HepG2 (cell line): ENCODE data around the gene KLHDC4. TPM values are rescaled to one million over a fixed set of nuclear protein-coding genes. Genes with fewer than 3 reads are reported as not detected.

Experiments used
- ATAC-seq: fragments of 200-7000 bp; cut with Tn5 transposase; 3 replicates; pipeline ENCODE4 v1.9.1; 2020; ENCODE audit warnings: mild to moderate bottlenecking, moderate library complexity
- BruUV-seq: library from RNA; stranded (reverse); fragments of 400-500 nt; replicated peaks from 2 replicates; lab custom pipeline; 2021; lab: Mats Ljungman, UMichigan
- CTCF ChIA-PET: fragments of 300-600 bp; formaldehyde crosslinking; extraction: SDS; loops from one replicate; lab custom pipeline; 2021; ENCODE audit warnings: low total read pairs, inconsistent platforms, low intra/inter-chr PET ratio; lab: Yijun Ruan, JAX
- POLR2A ChIA-PET: fragments of 350-600 bp; sonication (Branson Sonifier 250); formaldehyde crosslinking; loops from one replicate; lab custom pipeline; 2020; ENCODE audit warnings: antibody characterized with exemption, inconsistent platforms; lab: Yijun Ruan, JAX
- DNase-seq: peaks from one replicate; pipeline ENCODE4 v3.0.0-alpha.2; 2015; ENCODE audit warnings: low spot score
- FAIRE-seq: peaks from 3 replicates; lab custom pipeline; 2011; peaks lifted over from hg19 to GRCh38; lab: Jason Lieb, UNC
- H2AFZ ChIP-seq: one replicate; pipeline ENCODE4 v1.6.1; 2011; ENCODE audit warnings: low read length, inconsistent platforms
- H3K27ac ChIP-seq: fragments of 300-600 bp; 3 replicates; pipeline ENCODE4 v1.8.0; 2011; ENCODE audit warnings: mixed run types, mild to moderate bottlenecking, mixed read lengths, low read length, inconsistent platforms; ENCODE audit not compliant: insufficient read depth; ENCODE audit errors: extremely low read length
- H3K27me3 ChIP-seq, 2 experiments: fragments of 200-600 bp in 1 of 2; 2 replicates in 1 of 2; 3 replicates in 1 of 2; pipeline versions ENCODE4 v1.6.0 to v1.8.0; 2011; ENCODE audit warnings: low read length in 2 of 2, mild to moderate bottlenecking in 2 of 2, moderate library complexity in 2 of 2, inconsistent platforms in 1 of 2; ENCODE audit not compliant: insufficient read depth in 2 of 2, control insufficient read depth in 1 of 2
- H3K36me3 ChIP-seq, 2 experiments: fragments of 200-600 bp in 1 of 2; replicated peaks in 1 of 2; 2 replicates in 1 of 2; 3 replicates in 1 of 2; pipeline versions ENCODE4 v1.5.1 to v1.8.0; 2011; ENCODE audit warnings: low read length in 2 of 2, inconsistent platforms in 1 of 2; ENCODE audit not compliant: insufficient read depth in 2 of 2, control insufficient read depth in 1 of 2
- H3K4me1 ChIP-seq: 2 replicates; pipeline ENCODE4 v1.5.1; 2012; ENCODE audit warnings: low read length, inconsistent platforms; ENCODE audit not compliant: insufficient read depth
- H3K4me2 ChIP-seq: 2 replicates; pipeline ENCODE4 v1.6.0; 2011; ENCODE audit warnings: low read depth, low read length, inconsistent platforms
- H3K4me3 ChIP-seq, 3 experiments: fragments of 200-600 bp in 1 of 3; sonication (generic), shearing (Covaris generic) in 1 of 3; replicated peaks in 1 of 3; 2 replicates each; pipeline ENCODE4 v1.5.1; 2011 to 2016; ENCODE audit warnings: low read length in 3 of 3, inconsistent platforms in 2 of 3, low read depth in 2 of 3, mild to moderate bottlenecking in 2 of 3, control low read depth in 1 of 3, mixed read lengths in 1 of 3; ENCODE audit not compliant: insufficient read depth in 1 of 3
- H3K79me2 ChIP-seq: one replicate; pipeline ENCODE4 v1.6.1; 2011; ENCODE audit warnings: low read length, inconsistent platforms; ENCODE audit not compliant: insufficient read depth
- H3K9ac ChIP-seq: 2 replicates; pipeline ENCODE4 v1.6.0; 2011; ENCODE audit warnings: mild to moderate bottlenecking, low read depth, low read length, inconsistent platforms; ENCODE audit not compliant: insufficient read depth
- H3K9me3 ChIP-seq: 2 replicates; pipeline ENCODE4 v1.5.1; 2012; ENCODE audit warnings: mild to moderate bottlenecking, low read length
- H4K20me1 ChIP-seq: 2 replicates; pipeline ENCODE4 v1.6.0; 2011; ENCODE audit warnings: inconsistent platforms, mild to moderate bottlenecking, low read length, moderate library complexity; ENCODE audit not compliant: insufficient read depth
- CEBPG ChIP-seq: IDR thresholded peaks from 2 replicates; pipeline ENCODE4 v1.6.1; 2016
- SAP130 ChIP-seq: IDR thresholded peaks from 2 replicates; pipeline ENCODE4 v1.6.1; 2016; ENCODE audit warnings: low read depth
- SCMH1 ChIP-seq: sonication (generic); formaldehyde crosslinking; IDR thresholded peaks from 2 replicates; pipeline ENCODE4 v1.9.0; 2021; ENCODE audit warnings: missing genetic modification reagents, mild to moderate bottlenecking, borderline replicate concordance
- ZBTB38 ChIP-seq: sonication (generic); formaldehyde crosslinking; IDR thresholded peaks from 2 replicates; pipeline ENCODE4 v1.5.1; 2020; ENCODE audit warnings: mild to moderate bottlenecking, missing genetic modification reagents
- ZMAT3 ChIP-seq: sonication (generic); formaldehyde crosslinking; conservative IDR thresholded peaks from 2 replicates; pipeline ENCODE4 v1.7.0; 2021; ENCODE audit warnings: missing genetic modification reagents
- ZNF263 ChIP-seq: sonication (generic); formaldehyde crosslinking; IDR thresholded peaks from 2 replicates; pipeline ENCODE4 v1.4.0; 2020; ENCODE audit warnings: missing genetic modification reagents
- ZNF333 ChIP-seq: sonication (generic); formaldehyde crosslinking; IDR thresholded peaks from 2 replicates; pipeline ENCODE4 v1.4.0; 2020; ENCODE audit warnings: mild to moderate bottlenecking, missing genetic modification reagents, borderline replicate concordance
- ZNF552 ChIP-seq: sonication (generic); formaldehyde crosslinking; IDR thresholded peaks from 2 replicates; pipeline ENCODE4 v1.9.0; 2022; ENCODE audit warnings: missing genetic modification reagents, mild to moderate bottlenecking, borderline replicate concordance
- ZNF747 ChIP-seq: sonication (generic); formaldehyde crosslinking; IDR thresholded peaks from 2 replicates; pipeline ENCODE4 v1.8.1; 2023; ENCODE audit warnings: missing genetic modification reagents, mild to moderate bottlenecking, borderline replicate concordance
- ZNF839 ChIP-seq: sonication (generic); formaldehyde crosslinking; IDR thresholded peaks from 2 replicates; pipeline ENCODE4 v1.4.0; 2020; ENCODE audit warnings: missing genetic modification reagents, mild to moderate bottlenecking, borderline replicate concordance
- WGBS: methylation state at CpG from one replicate; pipeline ENCODE4 v1.1.6; 2017; ENCODE audit warnings: low lambda C conversion rate; 5-methylcytosine and 5-hydroxymethylcytosine counted together
- in situ Hi-C: cut with HindIII; loops from 2 replicates; pipeline ENCODE4 v1.10.0; 2017; ENCODE audit warnings: low pct_unique_long_range_greater_than_20kb; ENCODE audit not compliant: extremely low pct_ligation_motif_present
- intact Hi-C: fragments of 100-400 bp; cut with micrococcal nuclease; formaldehyde crosslinking; loops from one replicate; pipeline ENCODE4 v1.10.0; 2022; ENCODE audit not compliant: unreplicated experiment
- polyA plus RNA-seq, 8 experiments: library from polyadenylated mRNA; depleted of rRNA in 3 of 8; stranded (reverse) in 7 of 8; unstranded in 1 of 8; fragments of >200 nt; fragmentation: Illumina TruSeq in 4 of 8; extraction: Trizol in 4 of 8; gene quantifications; 2 replicates each; pipeline versions ENCODE4 v1.2.1 to v1.2.3, GENCODE V29; 2011 to 2016; ENCODE audit warnings: low read depth in 4 of 8, missing spikeins in 1 of 8, mixed read lengths in 1 of 8; ENCODE audit not compliant: insufficient read depth in 1 of 8
- total RNA-seq, 5 experiments: library from RNA; depleted of rRNA; stranded (reverse); fragments of >200 nt; fragmentation: Illumina TruSeq; extraction: Trizol; gene quantifications; 2 replicates each; pipeline ENCODE4 v1.2.3, GENCODE V29; 2016; ENCODE audit warnings: low read depth in 1 of 5
- TF ChIP-seq, protein P1 (sequence below): sonication (generic); formaldehyde crosslinking; IDR thresholded peaks from 2 replicates; pipeline ENCODE4 v1.8.1; 2023; ENCODE audit warnings: mild to moderate bottlenecking, missing genetic modification reagents
- TF ChIP-seq, protein P2 (sequence below): sonication (generic); formaldehyde crosslinking; IDR thresholded peaks from 2 replicates; pipeline ENCODE4 v1.5.0; 2020; ENCODE audit warnings: mild to moderate bottlenecking, missing genetic modification reagents, moderate library complexity

KLHDC4 gene
- total and polyA plus RNA-seq, 2 of the 13 experiments (the other 11 are each of a cell fraction or from before 2014, with no cell fraction given) = 18.7 to 31.8 TPM

GRCh38 chr16:87780385-87780989, 14.7 kb upstream of the KLHDC4 start:
- TF ChIP-seq, protein P1, sequence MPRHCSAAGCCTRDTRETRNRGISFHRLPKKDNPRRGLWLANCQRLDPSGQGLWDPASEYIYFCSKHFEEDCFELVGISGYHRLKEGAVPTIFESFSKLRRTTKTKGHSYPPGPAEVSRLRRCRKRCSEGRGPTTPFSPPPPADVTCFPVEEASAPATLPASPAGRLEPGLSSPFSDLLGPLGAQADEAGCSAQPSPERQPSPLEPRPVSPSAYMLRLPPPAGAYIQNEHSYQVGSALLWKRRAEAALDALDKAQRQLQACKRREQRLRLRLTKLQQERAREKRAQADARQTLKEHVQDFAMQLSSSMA (CRISPR knock-in tag) = 0 out of 2 replicates have a peak, but pooled peaks have one; percentile 52
- TF ChIP-seq ZMAT3 (CRISPR knock-in tag) (no peak), ZBTB38 (peak; percentile 33; the same call in 1 of the 2 replicates), ZNF263 (CRISPR knock-in tag) (peak; percentile 76), ZNF839 (CRISPR knock-in tag) (0 out of 2 replicates have a peak, but pooled peaks have one; percentile 47), CEBPG (CRISPR knock-in tag) (no peak), ZNF552 (CRISPR knock-in tag) (no peak), SCMH1 (CRISPR knock-in tag) (no peak), ZNF333 (CRISPR knock-in tag) (no peak), ZNF747 (CRISPR knock-in tag) (no peak), SAP130 (CRISPR knock-in tag) (0 out of 2 replicates have a peak, but pooled peaks have one; percentile 10)
- TF ChIP-seq, protein P2, sequence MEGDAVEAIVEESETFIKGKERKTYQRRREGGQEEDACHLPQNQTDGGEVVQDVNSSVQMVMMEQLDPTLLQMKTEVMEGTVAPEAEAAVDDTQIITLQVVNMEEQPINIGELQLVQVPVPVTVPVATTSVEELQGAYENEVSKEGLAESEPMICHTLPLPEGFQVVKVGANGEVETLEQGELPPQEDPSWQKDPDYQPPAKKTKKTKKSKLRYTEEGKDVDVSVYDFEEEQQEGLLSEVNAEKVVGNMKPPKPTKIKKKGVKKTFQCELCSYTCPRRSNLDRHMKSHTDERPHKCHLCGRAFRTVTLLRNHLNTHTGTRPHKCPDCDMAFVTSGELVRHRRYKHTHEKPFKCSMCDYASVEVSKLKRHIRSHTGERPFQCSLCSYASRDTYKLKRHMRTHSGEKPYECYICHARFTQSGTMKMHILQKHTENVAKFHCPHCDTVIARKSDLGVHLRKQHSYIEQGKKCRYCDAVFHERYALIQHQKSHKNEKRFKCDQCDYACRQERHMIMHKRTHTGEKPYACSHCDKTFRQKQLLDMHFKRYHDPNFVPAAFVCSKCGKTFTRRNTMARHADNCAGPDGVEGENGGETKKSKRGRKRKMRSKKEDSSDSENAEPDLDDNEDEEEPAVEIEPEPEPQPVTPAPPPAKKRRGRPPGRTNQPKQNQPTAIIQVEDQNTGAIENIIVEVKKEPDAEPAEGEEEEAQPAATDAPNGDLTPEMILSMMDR = peak; percentile 15; the same call in 1 of the 2 replicates
- FAIRE-seq = peak; percentile 50
- intact Hi-C loops (no loop called here), in situ Hi-C loops (no loop called here)
- no peaks in the 10 kb centered on the region for H3K79me2 ChIP-seq
- no peak overlapping the region for H2AFZ ChIP-seq
- H3K4me3 ChIP-seq = no peak overlapping the region
- H3K9ac ChIP-seq = no peak overlapping the region
- H3K27me3 ChIP-seq = no peaks in the 10 kb centered on the region
- 90% methylated on average over 10 of the region's 10 CpGs for WGBS
- ATAC-seq = no peak
- no peak overlapping the region for H3K27ac ChIP-seq
- no peaks in the 10 kb centered on the region for H3K9me3 ChIP-seq
- no peak overlapping the region for H3K4me2 ChIP-seq
- ChIA-PET POLR2A (interaction anchor here (0.9 to 4.2 kb wide), 9 partner anchors 9 to 89 kb away, joined by 3 to 197 read pairs (median 6); partner anchors contain the start of gene SLC7A5), CTCF (interaction anchor here (1.2 to 5.3 kb wide), 2 partner anchors 47 to 92 kb away, joined by 3 to 154 read pairs; no protein-coding TSS in a partner anchor)
- BruUV-seq = no TSS peak
- H3K4me1 ChIP-seq = peaks cover 47% of the 10 kb centered on the region
- no peaks in the 10 kb centered on the region for H4K20me1 ChIP-seq
- H3K36me3 ChIP-seq = no peaks in the 10 kb centered on the region
- DNase-seq = no peak
